HEK293 (cell line): Measurements from ENCODE around the gene ATMIN.

ENCODE experiments used
- CTCF ChIA-PET: fragments of 350-600 bp; formaldehyde crosslinking; extraction: SDS; loops from one replicate; lab custom pipeline; 2021; ENCODE audit warnings: antibody characterized with exemption; lab: Yijun Ruan, JAX
- POLR2A ChIA-PET: fragments of 300-600 bp; formaldehyde crosslinking; extraction: SDS; loops from one replicate; lab custom pipeline; 2020; ENCODE audit warnings: antibody characterized with exemption, inconsistent platforms; lab: Yijun Ruan, JAX
- H3K27ac ChIP-seq: fragments of 200-500 bp; sonication (Bioruptor generic); 2 replicates; pipeline ENCODE4 v1.5.1; 2014; ENCODE audit warnings: low read depth, low read length, control low read depth, inconsistent platforms; ENCODE audit errors: extremely low read depth
- H3K36me3 ChIP-seq, 2 experiments: fragments of 200-500 bp in 1 of 2; sonication (Bioruptor generic) in 1 of 2; 1 replicate in 1 of 2; 2 replicates in 1 of 2; pipeline ENCODE4 v1.5.1; 2014 to 2017; ENCODE audit warnings: inconsistent platforms in 2 of 2, low read length in 2 of 2; ENCODE audit not compliant: control insufficient read depth in 2 of 2, insufficient read depth in 1 of 2
- H3K4me1 ChIP-seq: fragments of 200-500 bp; sonication (Bioruptor generic); 2 replicates; pipeline ENCODE4 v1.5.1; 2014; ENCODE audit warnings: mild to moderate bottlenecking, low read length, inconsistent platforms; ENCODE audit not compliant: control insufficient read depth, insufficient read depth
- H3K4me3 ChIP-seq: 2 replicates; pipeline ENCODE4 v1.5.1; 2011; ENCODE audit warnings: low read depth, mild to moderate bottlenecking, control low read depth, low read length, moderate library complexity
- H3K9me3 ChIP-seq: fragments of 200-500 bp; sonication (Bioruptor generic); 2 replicates; pipeline ENCODE4 v1.5.1; 2014; ENCODE audit warnings: low read depth, low read length, inconsistent platforms; ENCODE audit not compliant: control insufficient read depth, insufficient read depth
- ELK4 ChIP-seq: IDR thresholded peaks from 2 replicates; pipeline ENCODE4 v1.6.1; 2011; ENCODE audit warnings: mild to moderate bottlenecking, low read depth, low read length, borderline replicate concordance
- GFI1B ChIP-seq: fragments of 450-650 bp; formaldehyde crosslinking; IDR thresholded peaks from 2 replicates; pipeline ENCODE4 v1.5.1; 2016; ENCODE audit warnings: missing biosample characterization, missing genetic modification characterization
- KLF8 ChIP-seq: fragments of 450-650 bp; formaldehyde crosslinking; IDR thresholded peaks from 2 replicates; pipeline ENCODE4 v1.5.1; 2016; ENCODE audit warnings: missing biosample characterization, missing genetic modification characterization
- KLF9 ChIP-seq: fragments of 450-650 bp; formaldehyde crosslinking; IDR thresholded peaks from 2 replicates; pipeline ENCODE4 v1.5.1; 2016; ENCODE audit warnings: missing biosample characterization, missing genetic modification characterization, low read depth
- MEIS1 ChIP-seq: sonication (generic); formaldehyde crosslinking; IDR thresholded peaks from 2 replicates; pipeline ENCODE4 v1.8.1; 2022; ENCODE audit warnings: missing genetic modification reagents, mild to moderate bottlenecking, borderline replicate concordance
- SP2 ChIP-seq: fragments of 450-650 bp; formaldehyde crosslinking; IDR thresholded peaks from 2 replicates; pipeline ENCODE4 v1.5.1; 2016; ENCODE audit warnings: missing biosample characterization, missing genetic modification characterization
- WT1 ChIP-seq: fragments of 450-650 bp; formaldehyde crosslinking; IDR thresholded peaks from 2 replicates; pipeline ENCODE4 v1.5.1; 2016; ENCODE audit warnings: missing biosample characterization, missing genetic modification characterization
- ZBTB26 ChIP-seq: fragments of 450-650 bp; formaldehyde crosslinking; optimal IDR thresholded peaks from 2 replicates; pipeline ENCODE3; 2016; ENCODE audit warnings: missing biosample characterization, mild to moderate bottlenecking, missing genetic modification characterization
- ZBTB8A ChIP-seq: fragments of 450-650 bp; formaldehyde crosslinking; IDR thresholded peaks from 2 replicates; pipeline ENCODE4 v1.5.1; 2016; ENCODE audit warnings: missing biosample characterization, missing genetic modification characterization
- ZNF221 ChIP-seq: fragments of 450-650 bp; formaldehyde crosslinking; IDR thresholded peaks from 2 replicates; pipeline ENCODE4 v1.5.1; 2017; ENCODE audit warnings: missing biosample characterization, missing genetic modification characterization, borderline replicate concordance
- ZNF23 ChIP-seq: fragments of 450-650 bp; formaldehyde crosslinking; IDR thresholded peaks from 2 replicates; pipeline ENCODE4 v1.5.1; 2016; ENCODE audit warnings: missing biosample characterization, missing genetic modification characterization, borderline replicate concordance
- ZNF239 ChIP-seq: fragments of 450-650 bp; formaldehyde crosslinking; IDR thresholded peaks from 2 replicates; pipeline ENCODE4 v1.5.1; 2016; ENCODE audit warnings: missing biosample characterization, missing genetic modification characterization
- ZNF274 ChIP-seq, 2 experiments: fragments of 200-500 bp in 1 of 2; fragments of 450-650 bp in 1 of 2; sonication (Bioruptor generic) in 1 of 2; formaldehyde crosslinking in 1 of 2; IDR thresholded peaks; 2 replicates each; pipeline versions ENCODE4 v1.5.1 to v1.6.1; 2014 to 2016; ENCODE audit warnings: borderline replicate concordance in 1 of 2, inconsistent platforms in 1 of 2, low read length in 1 of 2, missing biosample characterization in 1 of 2, missing genetic modification characterization in 1 of 2
- ZNF341 ChIP-seq: fragments of 450-650 bp; formaldehyde crosslinking; IDR thresholded peaks from 2 replicates; pipeline ENCODE4; 2016; ENCODE audit warnings: low read depth, missing biosample characterization, missing genetic modification characterization
- ZNF350 ChIP-seq: fragments of 450-650 bp; formaldehyde crosslinking; IDR thresholded peaks from 2 replicates; pipeline ENCODE4 v1.5.0; 2017; ENCODE audit warnings: missing biosample characterization, mild to moderate bottlenecking, missing genetic modification characterization
- ZNF394 ChIP-seq: fragments of 450-650 bp; formaldehyde crosslinking; IDR thresholded peaks from 2 replicates; pipeline ENCODE4 v1.5.1; 2016; ENCODE audit warnings: missing biosample characterization, missing genetic modification characterization, mild to moderate bottlenecking, moderate library complexity, borderline replicate concordance
- ZNF416 ChIP-seq: fragments of 450-650 bp; formaldehyde crosslinking; IDR thresholded peaks from 2 replicates; pipeline ENCODE4 v1.5.1; 2016; ENCODE audit warnings: missing biosample characterization, missing genetic modification characterization
- ZNF660 ChIP-seq: fragments of 450-650 bp; IDR thresholded peaks from 2 replicates; pipeline ENCODE4 v1.5.1; 2018; ENCODE audit warnings: missing biosample characterization, mild to moderate bottlenecking, missing genetic modification characterization
- ZNF677 ChIP-seq: fragments of 450-650 bp; IDR thresholded peaks from 2 replicates; pipeline ENCODE4 v1.5.0; 2018; ENCODE audit warnings: missing biosample characterization, mild to moderate bottlenecking, missing genetic modification characterization, moderate library complexity
- ZNF701 ChIP-seq: fragments of 450-650 bp; formaldehyde crosslinking; IDR thresholded peaks from 2 replicates; pipeline ENCODE4 v1.5.1; 2016; ENCODE audit warnings: missing biosample characterization, missing genetic modification characterization
- ZSCAN16 ChIP-seq: fragments of 450-650 bp; formaldehyde crosslinking; IDR thresholded peaks from 2 replicates; pipeline ENCODE4 v1.5.1; 2016; ENCODE audit warnings: missing biosample characterization, missing genetic modification characterization
- ZSCAN18 ChIP-seq: fragments of 450-650 bp; formaldehyde crosslinking; IDR thresholded peaks from 2 replicates; pipeline ENCODE4 v1.5.1; 2016; ENCODE audit warnings: missing biosample characterization, missing genetic modification characterization
- ZXDB ChIP-seq: fragments of 450-650 bp; formaldehyde crosslinking; IDR thresholded peaks from 2 replicates; pipeline ENCODE4 v1.5.1; 2016; ENCODE audit warnings: missing biosample characterization, missing genetic modification characterization
- TF ChIP-seq, protein P1 (sequence below): fragments of 450-650 bp; formaldehyde crosslinking; IDR thresholded peaks from 2 replicates; pipeline ENCODE4 v1.5.1; 2016; ENCODE audit warnings: missing biosample characterization, missing genetic modification characterization

Gene ATMIN

GRCh38 chr16:81001330-81001729 is 34.3 kb upstream of the ATMIN start (continued):
- no peak for TF ChIP-seq ZNF239 (tag by site-specific recombination)
- TF ChIP-seq ZXDB (tag by site-specific recombination), result no peak
- no peak for TF ChIP-seq ZNF416 (tag by site-specific recombination)
- TF ChIP-seq ZNF341 (tag by site-specific recombination), result peak; percentile 68; the same call in 1 of the 2 replicates
- no peak for TF ChIP-seq ZNF660 (tag by site-specific recombination)
- no peak for TF ChIP-seq SP2 (tag by site-specific recombination)
- 0 out of 2 replicates have a peak, but pooled peaks have one; percentile 11 for TF ChIP-seq ZBTB8A (tag by site-specific recombination)
- TF ChIP-seq ELK4, result no peak
- TF ChIP-seq MEIS1 (CRISPR knock-in tag), result no peak
- TF ChIP-seq WT1 (tag by site-specific recombination), result peak; percentile 77
- no peak for TF ChIP-seq ZSCAN18 (tag by site-specific recombination)

DNA sequence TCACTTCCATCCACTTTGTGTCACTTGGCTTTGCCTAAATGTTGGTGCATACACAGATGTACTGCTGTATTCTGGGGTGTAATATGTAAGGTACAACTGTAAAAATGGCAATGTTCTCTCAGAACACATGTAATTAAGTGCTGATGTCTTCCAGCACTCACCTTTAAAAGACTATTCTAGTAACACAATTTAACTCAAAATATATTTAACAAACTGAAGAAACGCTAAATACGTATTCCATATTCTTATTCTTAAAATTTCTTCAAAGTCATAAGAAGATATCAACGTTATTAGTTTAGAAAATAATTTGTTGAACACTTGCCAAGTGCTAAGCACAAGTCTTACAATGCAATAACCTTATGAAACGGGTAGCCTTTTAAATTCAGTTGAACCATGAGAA is 32.6 kb upstream of the ATMIN start:
- POLR2A ChIA-PET, result no interaction called here
- H3K27ac ChIP-seq, result no peak overlapping the region

More for the DNA sequence above, 32.6 kb upstream of the ATMIN start:
- TF ChIP-seq ZNF221 (no peak), ZNF701 (tag by site-specific recombination) (no peak), GFI1B (tag by site-specific recombination) (no peak), ZNF394 (tag by site-specific recombination) (no peak), ZNF677 (no peak), ZBTB26 (tag by site-specific recombination) (no peak), ZNF350 (tag by site-specific recombination) (no peak), KLF9 (no peak), ZNF274 (IDR thresholded peaks at IDR 0.05; ENCODE audit: low read length) (no peak), ZNF274 (tag by site-specific recombination; IDR thresholded peaks at IDR 0.05; ENCODE audit: borderline replicate concordance) (no peak), ZBTB8A (tag by site-specific recombination) (no peak), ZNF23 (tag by site-specific recombination) (no peak), KLF8 (no peak), ZSCAN16 (tag by site-specific recombination) (no peak)
- TF ChIP-seq, protein P1, sequence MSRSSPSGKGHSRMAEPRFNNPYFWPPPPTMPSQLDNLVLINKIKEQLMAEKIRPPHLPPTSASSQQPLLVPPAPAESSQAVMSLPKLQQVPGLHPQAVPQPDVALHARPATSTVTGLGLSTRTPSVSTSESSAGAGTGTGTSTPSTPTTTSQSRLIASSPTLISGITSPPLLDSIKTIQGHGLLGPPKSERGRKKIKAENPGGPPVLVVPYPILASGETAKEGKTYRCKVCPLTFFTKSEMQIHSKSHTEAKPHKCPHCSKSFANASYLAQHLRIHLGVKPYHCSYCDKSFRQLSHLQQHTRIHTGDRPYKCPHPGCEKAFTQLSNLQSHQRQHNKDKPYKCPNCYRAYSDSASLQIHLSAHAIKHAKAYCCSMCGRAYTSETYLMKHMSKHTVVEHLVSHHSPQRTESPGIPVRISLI, result no peak
- Histone ChIP-seq H3K4me3 (no peak overlapping the region), H3K36me3 (no peaks in the 10 kb centered on the region), H3K4me1 (0 out of 2 replicates have a peak, but pooled peaks cover 3% of the 10 kb centered on the region), H3K9me3 (no peaks in the 10 kb centered on the region)
- CTCF ChIA-PET, result interaction anchor here (0.6 to 3.0 kb wide), 6 partner anchors 10 to 1937 kb away, joined by 3 to 13 read pairs (median 7); partner anchors contain the start of gene ATMIN
